ENCODE measurements around the gene PTPRN2.

The PTPRN2 gene

DNA sequence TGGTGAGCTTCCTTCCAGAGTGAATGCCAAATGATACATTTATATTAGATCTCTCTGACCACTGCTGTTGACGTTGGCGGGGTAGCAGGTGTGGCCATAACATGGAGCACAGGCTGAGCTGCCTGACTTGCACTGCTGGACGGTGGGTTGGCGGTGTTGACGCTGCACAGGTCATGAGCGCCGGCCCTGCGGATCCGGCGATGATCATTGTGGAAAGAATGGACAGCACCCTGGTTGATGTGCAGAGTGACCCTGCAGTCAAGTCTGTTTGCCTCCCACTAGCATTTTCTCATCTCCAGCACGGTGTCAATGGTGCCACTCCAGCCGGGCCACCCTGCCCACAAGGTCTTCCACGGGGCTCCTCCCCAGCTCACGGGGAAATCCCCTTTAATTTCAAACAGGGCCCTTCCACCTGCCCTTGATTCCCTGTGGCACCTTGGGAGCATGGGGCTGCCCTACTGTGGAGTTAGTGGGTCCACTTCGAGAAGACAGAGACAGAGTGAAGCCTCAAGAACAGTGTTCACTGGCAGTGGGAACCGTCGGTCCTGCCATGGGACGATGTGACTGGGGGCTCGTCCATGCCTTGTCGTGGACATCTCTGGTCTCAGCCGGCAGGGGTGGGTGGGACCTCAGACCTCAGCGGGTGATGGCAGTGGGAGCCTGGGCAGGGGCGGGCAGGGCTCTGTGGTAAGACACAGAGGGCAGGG is 613.5 kb downstream of the PTPRN2 start:
- in situ Hi-C loops (cut with MboI; ENCODE audit: low pct_unique_long_range_greater_than_20kb, low sequenced_read_pairs, unreplicated experiment) = no loop called here

DNA sequence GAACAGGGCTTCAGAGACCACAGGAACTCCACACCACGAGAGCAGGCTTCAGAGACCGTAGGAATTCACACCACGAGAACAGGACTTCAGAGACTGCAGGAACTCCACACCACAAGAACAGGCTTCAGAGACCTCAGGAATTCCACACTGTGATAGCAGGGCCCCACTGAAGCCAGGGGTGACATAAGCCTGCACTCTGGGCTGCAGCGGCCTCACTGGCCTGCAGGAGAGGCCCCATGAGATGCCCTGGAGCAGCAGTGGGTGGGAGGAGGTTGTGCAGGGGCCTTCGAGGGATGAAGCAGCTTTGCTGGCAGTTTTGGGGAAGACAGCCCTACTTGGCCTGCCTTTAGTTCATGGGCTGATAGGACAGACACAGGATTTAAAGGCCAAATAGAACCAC is 614.7 kb downstream of the PTPRN2 start:
- DNase-seq (ENCODE audit: low spot score) = no peak
- TF ChIP-seq, protein P1, sequence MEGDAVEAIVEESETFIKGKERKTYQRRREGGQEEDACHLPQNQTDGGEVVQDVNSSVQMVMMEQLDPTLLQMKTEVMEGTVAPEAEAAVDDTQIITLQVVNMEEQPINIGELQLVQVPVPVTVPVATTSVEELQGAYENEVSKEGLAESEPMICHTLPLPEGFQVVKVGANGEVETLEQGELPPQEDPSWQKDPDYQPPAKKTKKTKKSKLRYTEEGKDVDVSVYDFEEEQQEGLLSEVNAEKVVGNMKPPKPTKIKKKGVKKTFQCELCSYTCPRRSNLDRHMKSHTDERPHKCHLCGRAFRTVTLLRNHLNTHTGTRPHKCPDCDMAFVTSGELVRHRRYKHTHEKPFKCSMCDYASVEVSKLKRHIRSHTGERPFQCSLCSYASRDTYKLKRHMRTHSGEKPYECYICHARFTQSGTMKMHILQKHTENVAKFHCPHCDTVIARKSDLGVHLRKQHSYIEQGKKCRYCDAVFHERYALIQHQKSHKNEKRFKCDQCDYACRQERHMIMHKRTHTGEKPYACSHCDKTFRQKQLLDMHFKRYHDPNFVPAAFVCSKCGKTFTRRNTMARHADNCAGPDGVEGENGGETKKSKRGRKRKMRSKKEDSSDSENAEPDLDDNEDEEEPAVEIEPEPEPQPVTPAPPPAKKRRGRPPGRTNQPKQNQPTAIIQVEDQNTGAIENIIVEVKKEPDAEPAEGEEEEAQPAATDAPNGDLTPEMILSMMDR (IDR thresholded peaks at IDR 0.05; ENCODE audit: extremely low read depth, insufficient read depth, missing control alignments) = no peak
- in situ Hi-C loops (cut with MboI; ENCODE audit: low pct_unique_long_range_greater_than_20kb, low sequenced_read_pairs, unreplicated experiment) = no loop called here

More for the DNA sequence above, 613.5 kb downstream of the PTPRN2 start:
- DNase-seq (ENCODE audit: low spot score) = no peak
- TF ChIP-seq, protein P1 (IDR thresholded peaks at IDR 0.05; ENCODE audit: extremely low read depth, insufficient read depth, missing control alignments) = no peak

DNA sequence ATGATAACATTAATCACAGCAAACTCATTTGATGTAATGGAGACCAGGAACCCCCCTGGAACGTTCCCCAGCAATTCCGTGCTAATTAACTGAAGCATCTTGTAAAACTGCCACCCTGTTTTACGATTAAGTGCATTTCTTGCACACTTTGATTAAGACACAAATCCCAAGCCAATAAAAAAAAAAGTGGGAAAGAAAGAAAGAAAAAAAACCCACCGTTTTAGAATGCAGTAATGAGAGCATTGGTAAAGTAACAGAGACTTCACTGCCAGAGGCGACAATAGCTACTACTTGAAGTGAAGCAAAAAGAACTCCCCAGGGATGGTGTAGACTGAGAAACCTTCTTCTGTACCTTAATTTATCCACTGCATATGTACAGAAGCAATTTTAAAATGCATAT is 616.1 kb downstream of the PTPRN2 start:
- no peak for DNase-seq (ENCODE audit: low spot score)
- TF ChIP-seq, protein P1 (IDR thresholded peaks at IDR 0.05; ENCODE audit: extremely low read depth, insufficient read depth, missing control alignments) = no peak
- in situ Hi-C loops (cut with MboI; ENCODE audit: low pct_unique_long_range_greater_than_20kb, low sequenced_read_pairs, unreplicated experiment) = no loop called here

DNA sequence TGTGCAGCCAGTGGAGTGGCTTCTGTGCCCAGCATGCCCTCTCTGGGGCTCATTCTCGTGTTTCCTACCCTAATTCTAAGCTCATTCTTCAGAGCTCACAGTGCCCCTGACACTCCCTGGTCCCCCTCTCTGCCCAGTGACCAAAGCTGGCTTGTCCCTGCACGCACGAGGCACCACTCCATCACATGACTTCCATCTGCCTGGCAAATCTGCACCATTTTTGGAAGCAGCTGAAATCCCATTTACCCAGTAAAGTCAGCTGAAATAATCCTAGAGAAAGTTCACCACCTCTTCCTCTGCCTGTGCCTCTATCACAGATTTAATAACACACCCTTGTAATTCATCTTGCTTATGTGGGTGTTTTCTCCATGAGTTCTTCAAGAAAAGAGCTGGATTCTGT is 616.9 kb downstream of the PTPRN2 start:
- in situ Hi-C loops (cut with MboI; ENCODE audit: low pct_unique_long_range_greater_than_20kb, low sequenced_read_pairs, unreplicated experiment) = no loop called here
- TF ChIP-seq, protein P1 (IDR thresholded peaks at IDR 0.05; ENCODE audit: extremely low read depth, insufficient read depth, missing control alignments) = no peak

DNA sequence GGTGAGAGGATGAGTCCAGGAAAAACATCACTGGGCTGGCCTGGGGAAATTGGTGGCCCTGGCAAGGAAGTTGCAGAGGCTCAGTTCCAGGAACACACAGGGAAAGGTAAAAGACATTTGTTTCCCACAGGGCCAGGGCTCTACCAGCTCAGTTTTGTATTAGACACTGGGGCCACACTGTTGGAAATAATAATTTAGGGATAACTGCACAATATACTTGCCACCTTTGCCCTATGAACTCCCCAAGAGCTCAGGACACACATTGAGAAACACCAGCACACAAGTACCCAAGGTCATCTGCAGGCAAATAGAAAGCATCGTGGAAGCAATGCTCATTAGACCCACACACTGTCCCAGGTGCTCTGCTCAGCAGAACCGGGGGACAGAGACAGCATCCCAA is 617.6 kb downstream of the PTPRN2 start:
- in situ Hi-C loops (cut with MboI; ENCODE audit: low pct_unique_long_range_greater_than_20kb, low sequenced_read_pairs, unreplicated experiment) = no loop called here
- TF ChIP-seq, protein P1 (IDR thresholded peaks at IDR 0.05; ENCODE audit: extremely low read depth, insufficient read depth, missing control alignments) = no peak
- DNase-seq (ENCODE audit: low spot score) = no peak

More for the DNA sequence above, 616.9 kb downstream of the PTPRN2 start:
- no peak for DNase-seq (ENCODE audit: low spot score)

DNA sequence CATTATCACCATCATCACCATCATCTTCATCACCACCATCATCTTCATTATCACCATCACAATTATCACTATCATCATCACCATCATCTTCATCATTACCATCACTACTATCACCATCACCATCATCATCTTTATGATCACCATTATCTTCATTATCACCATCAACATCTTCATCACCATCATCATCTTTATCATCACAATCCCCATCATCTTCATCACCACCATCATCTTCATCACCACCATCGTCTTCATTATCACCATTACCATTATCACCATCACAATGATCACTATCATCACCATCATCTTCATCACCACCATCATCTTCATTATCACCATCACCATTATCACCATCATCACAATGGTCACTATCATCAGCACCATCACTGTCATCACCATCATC is 621.1 kb downstream of the PTPRN2 start:
- in situ Hi-C loops (cut with MboI; ENCODE audit: low pct_unique_long_range_greater_than_20kb, low sequenced_read_pairs, unreplicated experiment) = no loop called here
- DNase-seq (ENCODE audit: low spot score) = no peak
- TF ChIP-seq, protein P1 (IDR thresholded peaks at IDR 0.05; ENCODE audit: extremely low read depth, insufficient read depth, missing control alignments) = no peak
